ENCODE data around the gene GABRA1.

GABRA1 gene

DNA sequence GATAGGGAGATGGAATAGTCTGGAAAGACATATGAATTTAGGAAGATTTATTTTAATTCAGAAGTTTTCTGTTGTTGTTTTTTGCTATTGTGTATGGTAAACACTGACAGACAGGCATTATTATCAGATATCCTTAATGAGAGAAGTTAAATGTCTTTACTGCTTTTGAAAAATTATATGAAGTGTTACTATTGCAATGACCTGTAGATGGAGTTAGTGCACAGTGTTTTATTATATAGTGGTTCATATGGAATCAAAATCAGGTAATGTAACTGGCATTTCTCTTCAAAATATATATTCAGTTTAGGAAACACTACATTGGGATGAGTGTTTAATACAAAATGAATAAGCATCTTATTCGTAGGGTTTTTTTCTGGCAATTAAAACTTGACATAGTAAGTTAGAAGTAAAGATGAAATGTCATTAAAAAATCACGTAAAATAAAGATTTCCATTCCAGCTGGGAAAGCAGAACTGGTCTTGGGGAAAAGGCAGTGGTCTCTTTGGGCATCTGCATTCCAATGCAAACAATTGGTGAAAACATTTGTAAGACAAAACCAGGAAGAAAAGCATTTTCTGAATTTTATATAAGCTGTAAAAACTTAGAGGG, 3.9 kb downstream of the GABRA1 start:
- TF ChIP-seq, protein P1, sequence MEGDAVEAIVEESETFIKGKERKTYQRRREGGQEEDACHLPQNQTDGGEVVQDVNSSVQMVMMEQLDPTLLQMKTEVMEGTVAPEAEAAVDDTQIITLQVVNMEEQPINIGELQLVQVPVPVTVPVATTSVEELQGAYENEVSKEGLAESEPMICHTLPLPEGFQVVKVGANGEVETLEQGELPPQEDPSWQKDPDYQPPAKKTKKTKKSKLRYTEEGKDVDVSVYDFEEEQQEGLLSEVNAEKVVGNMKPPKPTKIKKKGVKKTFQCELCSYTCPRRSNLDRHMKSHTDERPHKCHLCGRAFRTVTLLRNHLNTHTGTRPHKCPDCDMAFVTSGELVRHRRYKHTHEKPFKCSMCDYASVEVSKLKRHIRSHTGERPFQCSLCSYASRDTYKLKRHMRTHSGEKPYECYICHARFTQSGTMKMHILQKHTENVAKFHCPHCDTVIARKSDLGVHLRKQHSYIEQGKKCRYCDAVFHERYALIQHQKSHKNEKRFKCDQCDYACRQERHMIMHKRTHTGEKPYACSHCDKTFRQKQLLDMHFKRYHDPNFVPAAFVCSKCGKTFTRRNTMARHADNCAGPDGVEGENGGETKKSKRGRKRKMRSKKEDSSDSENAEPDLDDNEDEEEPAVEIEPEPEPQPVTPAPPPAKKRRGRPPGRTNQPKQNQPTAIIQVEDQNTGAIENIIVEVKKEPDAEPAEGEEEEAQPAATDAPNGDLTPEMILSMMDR (IDR thresholded peaks at IDR 0.05; ENCODE audit: insufficient read depth, low read length): no peak
- TF ChIP-seq GABPA (IDR thresholded peaks at IDR 0.05; ENCODE audit: low read depth) (no peak), POLR2AphosphoS5 (IDR thresholded peaks at IDR 0.05; ENCODE audit: low read depth) (no peak), SPI1 (IDR thresholded peaks at IDR 0.05; ENCODE audit: borderline replicate concordance, low read depth) (no peak)
- TF ChIP-seq, protein P2, sequence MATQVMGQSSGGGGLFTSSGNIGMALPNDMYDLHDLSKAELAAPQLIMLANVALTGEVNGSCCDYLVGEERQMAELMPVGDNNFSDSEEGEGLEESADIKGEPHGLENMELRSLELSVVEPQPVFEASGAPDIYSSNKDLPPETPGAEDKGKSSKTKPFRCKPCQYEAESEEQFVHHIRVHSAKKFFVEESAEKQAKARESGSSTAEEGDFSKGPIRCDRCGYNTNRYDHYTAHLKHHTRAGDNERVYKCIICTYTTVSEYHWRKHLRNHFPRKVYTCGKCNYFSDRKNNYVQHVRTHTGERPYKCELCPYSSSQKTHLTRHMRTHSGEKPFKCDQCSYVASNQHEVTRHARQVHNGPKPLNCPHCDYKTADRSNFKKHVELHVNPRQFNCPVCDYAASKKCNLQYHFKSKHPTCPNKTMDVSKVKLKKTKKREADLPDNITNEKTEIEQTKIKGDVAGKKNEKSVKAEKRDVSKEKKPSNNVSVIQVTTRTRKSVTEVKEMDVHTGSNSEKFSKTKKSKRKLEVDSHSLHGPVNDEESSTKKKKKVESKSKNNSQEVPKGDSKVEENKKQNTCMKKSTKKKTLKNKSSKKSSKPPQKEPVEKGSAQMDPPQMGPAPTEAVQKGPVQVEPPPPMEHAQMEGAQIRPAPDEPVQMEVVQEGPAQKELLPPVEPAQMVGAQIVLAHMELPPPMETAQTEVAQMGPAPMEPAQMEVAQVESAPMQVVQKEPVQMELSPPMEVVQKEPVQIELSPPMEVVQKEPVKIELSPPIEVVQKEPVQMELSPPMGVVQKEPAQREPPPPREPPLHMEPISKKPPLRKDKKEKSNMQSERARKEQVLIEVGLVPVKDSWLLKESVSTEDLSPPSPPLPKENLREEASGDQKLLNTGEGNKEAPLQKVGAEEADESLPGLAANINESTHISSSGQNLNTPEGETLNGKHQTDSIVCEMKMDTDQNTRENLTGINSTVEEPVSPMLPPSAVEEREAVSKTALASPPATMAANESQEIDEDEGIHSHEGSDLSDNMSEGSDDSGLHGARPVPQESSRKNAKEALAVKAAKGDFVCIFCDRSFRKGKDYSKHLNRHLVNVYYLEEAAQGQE (IDR thresholded peaks at IDR 0.05; ENCODE audit: insufficient replicate concordance, low read depth): no peak
- Histone ChIP-seq H3K27me3 (ENCODE audit: insufficient read depth, poor library complexity, severe bottlenecking) (peaks cover 4% of the 10 kb centered on the region), H3K4me3 (replicated peaks; ENCODE audit: insufficient read depth, low read length) (no peak overlapping the region), H3K27ac (replicated peaks) (no peak overlapping the region)
- no peak for DNase-seq (ENCODE audit: low read depth in 1 of 2, low spot score in 1 of 2)

DNA sequence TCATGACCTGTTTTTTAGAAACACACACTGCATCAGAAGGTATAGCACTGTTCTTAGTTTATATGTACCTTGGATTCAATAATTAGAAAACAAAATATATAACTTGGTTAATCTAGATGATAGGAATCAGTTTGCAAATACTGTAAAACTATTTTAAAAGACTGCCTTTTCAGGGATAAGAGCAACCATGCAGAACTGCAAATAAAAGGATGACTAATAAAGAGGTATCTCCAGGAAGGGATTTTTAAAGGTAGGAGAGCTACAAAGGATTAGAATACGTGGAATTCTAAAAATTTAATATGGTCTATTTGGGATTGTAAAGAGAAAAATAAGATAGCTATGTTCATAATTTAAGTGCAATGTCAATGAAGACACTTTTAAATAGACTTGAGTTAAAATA, 9.4 kb downstream of the GABRA1 start:
- DNase-seq (ENCODE audit: low read depth in 1 of 2, low spot score in 1 of 2): no peak
- Histone ChIP-seq H3K27me3 (ENCODE audit: insufficient read depth, poor library complexity, severe bottlenecking) (no peaks in the 10 kb centered on the region), H3K27ac (replicated peaks) (no peak overlapping the region), H3K4me3 (replicated peaks; ENCODE audit: insufficient read depth, low read length) (no peak overlapping the region)
- TF ChIP-seq GABPA (IDR thresholded peaks at IDR 0.05; ENCODE audit: low read depth) (no peak), POLR2AphosphoS5 (IDR thresholded peaks at IDR 0.05; ENCODE audit: low read depth) (no peak), SPI1 (IDR thresholded peaks at IDR 0.05; ENCODE audit: borderline replicate concordance, low read depth) (no peak)
- TF ChIP-seq, protein P1 (IDR thresholded peaks at IDR 0.05; ENCODE audit: insufficient read depth, low read length): no peak
- TF ChIP-seq, protein P2 (IDR thresholded peaks at IDR 0.05; ENCODE audit: insufficient replicate concordance, low read depth): no peak

DNA sequence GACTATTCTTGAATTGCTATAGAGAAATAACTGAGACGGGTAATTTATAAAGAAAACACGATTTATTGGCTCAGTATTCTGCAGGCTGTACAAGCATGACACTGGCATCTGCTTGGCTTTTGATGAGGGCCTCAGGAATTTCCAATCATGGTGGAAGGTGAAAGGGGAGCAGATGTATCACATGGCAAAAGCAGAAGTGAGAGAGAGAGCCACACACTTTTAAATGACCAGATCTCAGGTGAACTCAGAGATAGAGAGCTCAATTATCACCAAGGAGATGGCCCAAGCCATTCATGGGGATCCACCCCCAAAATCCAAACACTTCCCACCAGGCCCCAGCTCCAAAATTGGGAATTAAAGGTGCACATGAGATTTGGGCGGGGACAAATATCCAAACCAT, 15.3 kb downstream of the GABRA1 start:
- TF ChIP-seq, protein P1 (IDR thresholded peaks at IDR 0.05; ENCODE audit: insufficient read depth, low read length): no peak
- TF ChIP-seq POLR2AphosphoS5 (IDR thresholded peaks at IDR 0.05; ENCODE audit: low read depth): no peak
- no peak for DNase-seq (ENCODE audit: low read depth in 1 of 2, low spot score in 1 of 2)
- no peak overlapping the region for H3K27ac ChIP-seq (replicated peaks)
- H3K4me3 ChIP-seq (replicated peaks; ENCODE audit: insufficient read depth, low read length): no peak overlapping the region
- no peaks in the 10 kb centered on the region for H3K27me3 ChIP-seq (ENCODE audit: insufficient read depth, poor library complexity, severe bottlenecking)

DNA sequence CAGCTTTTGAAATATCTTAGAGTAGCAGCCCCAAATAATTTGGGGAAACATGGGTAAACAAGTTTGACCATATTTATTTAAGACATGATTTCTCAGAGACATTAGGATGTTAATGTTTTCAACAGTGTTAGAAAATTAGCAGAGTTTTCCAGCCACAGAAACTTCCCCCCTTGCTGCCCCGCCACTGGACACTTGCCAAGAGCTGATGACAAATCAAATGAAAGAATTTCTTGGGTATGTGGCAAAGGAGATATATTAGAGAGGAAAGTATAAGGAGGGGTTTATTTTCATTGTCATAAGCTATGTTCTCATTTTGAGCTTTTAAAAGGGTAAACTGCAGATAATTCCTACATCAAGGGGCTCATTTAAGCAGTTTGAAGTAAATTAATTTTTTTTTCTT, 15.9 kb downstream of the GABRA1 start:
- no peak for DNase-seq (ENCODE audit: low read depth in 1 of 2, low spot score in 1 of 2)
- Histone ChIP-seq H3K27ac (replicated peaks) (no peak overlapping the region), H3K4me3 (replicated peaks; ENCODE audit: insufficient read depth, low read length) (no peak overlapping the region), H3K27me3 (ENCODE audit: insufficient read depth, poor library complexity, severe bottlenecking) (no peaks in the 10 kb centered on the region)
- TF ChIP-seq, protein P1 (IDR thresholded peaks at IDR 0.05; ENCODE audit: insufficient read depth, low read length): no peak
- TF ChIP-seq, protein P2 (IDR thresholded peaks at IDR 0.05; ENCODE audit: insufficient replicate concordance, low read depth): no peak
- TF ChIP-seq POLR2AphosphoS5 (IDR thresholded peaks at IDR 0.05; ENCODE audit: low read depth) (no peak), GABPA (IDR thresholded peaks at IDR 0.05; ENCODE audit: low read depth) (no peak), SPI1 (IDR thresholded peaks at IDR 0.05; ENCODE audit: borderline replicate concordance, low read depth) (no peak)
